NCI-H2196 treated with DMSO at 0.1 percent for 48 hours (cell line): ENCODE data around the gene CTNNBL1.
"Not testable (repeated sequence)": the region's sequence is repeated elsewhere in the genome, so short reads cannot be mapped to it uniquely, and the experiment has no call there.

Experiments
- DNase-seq: peaks from one replicate; lab custom pipeline; 2025; ENCODE audit not compliant: unreplicated experiment; lab: John Stamatoyannopoulos, UW

CTNNBL1 gene

GRCh38 chr20:37848706-37849105 lies 154.9 kb downstream of the CTNNBL1 start:
- no peak for DNase-seq

- DNase-seq, result no peak
These were observed 155.3 kb downstream of the CTNNBL1 start for GRCh38 chr20:37849156-37849555.

- no peak for DNase-seq
These were observed 155.7 kb downstream of the CTNNBL1 start for GRCh38 chr20:37849566-37849965.

- no peak for DNase-seq
These were observed 156.3 kb downstream of the CTNNBL1 start for GRCh38 chr20:37850036-37850592.

GRCh38 chr20:37850724-37851355 lies 157.0 kb downstream of the CTNNBL1 start:
- DNase-seq, result no peak

- no peak for DNase-seq
These were observed 158.8 kb downstream of the CTNNBL1 start for GRCh38 chr20:37852666-37853065.

- no peak for DNase-seq
These were observed 160.1 kb downstream of the CTNNBL1 start for GRCh38 chr20:37853823-37854375.

- not testable (repeated sequence) for DNase-seq
These were observed 162.2 kb downstream of the CTNNBL1 start for GRCh38 chr20:37856034-37856433.

GRCh38 chr20:37856932-37857660 lies 163.3 kb downstream of the CTNNBL1 start:
- no peak for DNase-seq

GRCh38 chr20:37859406-37860171 lies 165.8 kb downstream of the CTNNBL1 start:
- no peak for DNase-seq

GRCh38 chr20:37863289-37863688 lies 169.5 kb downstream of the CTNNBL1 start:
- no peak for DNase-seq

- DNase-seq, result no peak
These were observed 170.5 kb downstream of the CTNNBL1 start for GRCh38 chr20:37864298-37864697.

GRCh38 chr20:37866051-37866450 lies 172.2 kb downstream of the CTNNBL1 start:
- DNase-seq, result no peak

GRCh38 chr20:37867289-37868195 lies 173.7 kb downstream of the CTNNBL1 start:
- no peak for DNase-seq

- no peak for DNase-seq
These were observed 175.1 kb downstream of the CTNNBL1 start for GRCh38 chr20:37868851-37869333.

- no peak for DNase-seq
These were observed 175.6 kb downstream of the CTNNBL1 start for GRCh38 chr20:37869334-37869861.

GRCh38 chr20:37870294-37870693 lies 176.5 kb downstream of the CTNNBL1 start:
- DNase-seq, result no peak

- no peak for DNase-seq
These were observed 177.9 kb downstream of the CTNNBL1 start for GRCh38 chr20:37871751-37872150.

GRCh38 chr20:37872161-37872560 lies 178.3 kb downstream of the CTNNBL1 start:
- no peak for DNase-seq

GRCh38 chr20:37873884-37874283 lies 180.1 kb downstream of the CTNNBL1 start:
- no peak for DNase-seq
